ENCODE measurements around the gene TPP1.

DNA sequence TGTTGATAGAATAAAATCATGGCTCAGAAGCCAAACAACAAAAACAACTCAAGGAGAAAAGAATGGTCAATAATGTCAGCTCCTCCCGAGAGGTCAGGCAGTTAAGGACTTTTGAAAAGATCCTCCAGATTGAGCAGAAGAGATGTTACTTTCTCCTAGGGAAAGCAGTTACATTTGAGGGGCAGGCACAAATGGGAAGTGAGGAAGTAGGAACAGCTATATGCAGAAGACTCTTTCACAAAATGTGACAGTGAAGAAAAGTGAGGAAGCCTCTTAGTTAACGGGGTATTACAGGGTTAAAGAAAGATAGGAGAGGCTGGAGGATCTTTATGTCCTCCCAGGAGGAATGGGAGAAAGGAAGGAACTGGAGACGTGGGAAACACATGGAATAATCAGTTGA lies 33.0 kb upstream of the TPP1 start:
- TF ChIP-seq POLR2AphosphoS5 (IDR thresholded peaks at IDR 0.05; ENCODE audit: low read depth, low read length) (no peak), POLR2A (IDR thresholded peaks at IDR 0.05; ENCODE audit: low read depth, low read length) (no peak)

All from GM12892 (cell line).